Left cardiac atrium (tissue), 4 donors: ENCODE data around the gene HECTD2. TPM values are rescaled to one million over a fixed set of nuclear protein-coding genes. Genes with fewer than 3 reads are reported as not detected.
A peak's percentile ranks its signal among the peaks of the same experiment; 100 is the strongest.
"Not testable (repeated sequence)": the region's sequence is repeated elsewhere in the genome, so short reads cannot be mapped to it uniquely, and the experiment has no call there.

Experiments used
- ATAC-seq, 2 donors: fragments of 200-7000 bp; cut with Tn5 transposase; one replicate each; pipeline ENCODE4 v1.9.1; 2020; ENCODE audit warnings: mild to moderate bottlenecking in 2 of 2, moderate library complexity in 2 of 2
- DNase-seq: peaks from one replicate; pipeline ENCODE4 v3.0.0-alpha.2; 2020
- intact Hi-C, 2 donors: fragments of 100-400 bp; cut with DNase I; formaldehyde crosslinking; loops; one replicate each; pipeline versions ENCODE4 v1.14.1 to v1.15.1; 2022 to 2023
- total RNA-seq, 2 donors: library from RNA; stranded (reverse); fragmentation: NEBNext Ultra II Directional; extraction: Animal tissue kit (Norgen Biotek cat#: 25700); gene quantifications; one replicate each; pipeline ENCODE4 v1.2.1, GENCODE V29; 2021
- donor health status: DM: no; HTN: yes; CAD: no.
- donor health status: DM: no; HTN: yes; CAD: no; lungs with severe emphysema.
- donor health status: DM: yes; HTN: yes; CAD: no.
- donor health status: Dilated cardiomyopathy.

The HECTD2 gene
- total RNA-seq, 2 donors from 2014 or later: 6.5 to 9.6 TPM

DNA sequence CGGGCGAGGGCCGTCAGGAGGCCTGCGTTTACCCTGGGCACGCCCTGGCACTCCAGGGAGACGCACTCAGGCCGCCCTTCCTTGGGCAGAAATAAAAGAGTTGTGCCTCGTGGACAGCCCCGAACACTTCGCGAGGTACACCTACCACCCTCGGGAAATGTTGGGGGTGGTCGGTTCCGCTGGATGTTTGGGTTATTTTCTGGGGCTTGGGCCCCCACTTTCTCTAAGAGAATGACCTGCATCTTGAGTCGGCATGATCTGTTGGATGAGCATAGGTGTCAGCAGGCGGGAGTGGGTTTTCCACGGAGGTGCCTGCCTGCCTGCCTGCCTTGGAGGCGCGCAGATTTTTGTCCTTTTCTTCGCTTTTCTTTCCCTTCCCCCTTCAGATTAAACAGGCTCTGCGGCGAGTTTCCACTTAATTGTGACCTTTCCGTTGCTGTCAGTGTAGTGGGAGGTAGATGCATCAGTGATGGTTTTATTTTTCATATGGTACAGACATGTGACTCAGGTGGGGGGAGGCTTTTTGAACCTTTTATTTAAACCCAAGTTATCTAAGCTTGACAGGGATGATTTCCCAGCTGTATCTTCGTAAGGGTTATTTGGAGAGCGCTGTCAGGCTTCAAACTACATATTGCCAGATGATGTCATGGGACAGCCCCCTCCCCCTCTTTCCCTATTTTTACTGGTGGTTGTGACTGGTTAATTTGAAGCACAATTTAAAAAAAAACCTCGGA, 661 bp downstream of the HECTD2 start:
- intact Hi-C loops: no loop called here
- DNase-seq (peak; percentile 24), ATAC-seq (peak; percentile 47 to 74)

DNA sequence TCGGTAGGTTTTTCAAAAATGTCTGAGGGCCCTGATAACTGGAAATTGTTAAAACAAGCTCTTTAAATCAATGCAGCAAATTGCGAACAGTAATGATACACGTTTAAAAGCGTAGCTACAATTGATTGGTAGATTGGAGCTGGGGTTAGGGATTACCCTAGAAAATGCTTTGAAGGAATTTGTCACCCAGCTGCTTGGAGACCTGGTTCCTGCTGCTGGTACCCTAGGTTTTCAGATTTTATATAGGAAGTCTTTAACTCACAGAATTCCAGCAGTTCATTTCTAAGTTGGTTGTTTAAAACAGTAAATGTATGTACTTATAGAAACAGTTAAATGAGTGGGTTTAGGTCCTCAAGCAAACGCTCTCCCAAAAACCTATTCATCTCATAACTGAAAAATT, 1.5 kb downstream of the HECTD2 start:
- ATAC-seq (no peak), DNase-seq (no peak)
- intact Hi-C loops: no loop called here

DNA sequence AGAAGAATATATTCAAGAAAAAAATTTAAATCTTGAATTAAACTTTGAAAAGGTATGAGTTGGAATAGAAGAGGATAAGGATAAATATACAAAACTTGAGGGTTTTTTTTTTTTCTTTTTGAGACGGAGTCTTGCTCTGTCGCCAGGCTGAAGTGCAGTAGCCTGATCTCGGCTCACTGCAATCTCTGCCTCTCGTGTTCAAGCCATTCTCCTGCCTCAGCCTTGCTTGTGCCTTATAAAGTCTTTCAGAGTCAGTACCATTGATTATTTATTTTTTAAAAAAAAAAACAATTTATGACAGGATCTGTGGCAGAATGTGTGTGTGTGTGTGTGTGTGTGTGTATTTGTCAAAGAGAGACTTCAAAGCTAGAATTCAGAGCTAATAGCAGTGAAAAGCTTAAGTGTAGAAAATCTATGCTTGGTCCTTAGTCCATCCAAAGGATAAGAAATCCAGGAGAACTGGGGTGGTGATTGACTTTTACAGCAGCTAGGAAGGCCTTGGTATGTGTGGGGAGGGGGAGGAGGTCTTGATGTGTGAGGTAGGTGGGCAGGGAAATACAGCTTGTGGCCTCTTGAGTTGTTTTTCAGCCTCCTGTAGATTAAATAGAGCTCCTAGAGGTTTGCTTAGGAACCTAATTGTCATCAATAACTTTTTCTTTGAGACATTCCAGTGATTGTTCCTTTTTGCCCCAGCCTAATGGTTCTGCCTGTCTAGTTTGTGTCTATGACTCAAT, 2.4 kb downstream of the HECTD2 start:
- no peak for ATAC-seq
- intact Hi-C loops: no loop called here

DNA sequence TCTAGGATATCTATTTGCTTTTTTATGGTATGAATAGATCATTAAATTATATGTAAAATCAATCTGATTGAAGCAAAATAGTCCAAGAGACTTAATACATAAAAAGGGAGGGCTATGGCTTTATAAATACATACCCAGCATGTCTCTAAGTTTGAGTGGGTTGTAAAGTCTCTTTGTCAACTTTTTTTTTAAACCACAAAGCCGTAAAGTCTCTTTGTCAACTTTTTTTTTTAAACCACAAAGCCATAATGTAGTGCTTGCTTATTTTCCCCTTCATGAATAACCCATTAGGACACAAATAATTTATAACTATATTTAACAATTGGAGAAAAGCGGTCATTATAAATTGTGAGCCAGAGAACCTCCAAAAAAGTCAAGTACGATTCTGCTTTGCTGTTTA, 5.7 kb downstream of the HECTD2 start:
- DNase-seq: no peak
- intact Hi-C loops: no loop called here
- ATAC-seq: no peak

More for the DNA sequence above, 2.4 kb downstream of the HECTD2 start:
- DNase-seq: no peak

GRCh38 chr10:91416339-91416855, 6.3 kb downstream of the HECTD2 start:
- intact Hi-C loops: no loop called here
- DNase-seq: no peak
- ATAC-seq: no peak

GRCh38 chr10:91418416-91418815, 8.3 kb downstream of the HECTD2 start:
- intact Hi-C loops: no loop called here
- DNase-seq: no peak
- ATAC-seq: no peak

GRCh38 chr10:91420868-91421267, 10.7 kb downstream of the HECTD2 start:
- ATAC-seq (no peak), DNase-seq (no peak)
- intact Hi-C loops: no loop called here

DNA sequence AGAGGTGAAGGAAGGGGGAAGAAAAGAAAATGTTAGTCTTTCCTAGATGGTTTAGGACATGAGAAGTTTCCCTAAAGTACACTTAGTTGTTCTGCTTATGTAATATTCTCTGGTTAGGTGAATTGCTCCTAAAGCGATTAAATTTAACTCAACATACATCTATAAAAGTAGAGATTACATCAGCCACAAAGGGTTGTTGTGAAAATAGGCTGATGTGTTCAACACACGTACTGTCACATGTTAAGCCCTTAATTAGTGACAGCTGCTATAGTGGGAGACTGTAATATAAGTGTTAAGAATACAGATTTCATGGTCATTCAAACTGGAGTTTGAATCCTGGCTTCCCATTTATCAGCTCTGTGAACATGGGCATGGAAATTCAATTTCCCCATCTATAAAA, 12.8 kb downstream of the HECTD2 start:
- intact Hi-C loops: no loop called here
- ATAC-seq (no peak), DNase-seq (no peak)

GRCh38 chr10:91424016-91424415, 13.9 kb downstream of the HECTD2 start:
- ATAC-seq (no peak), DNase-seq (no peak)
- intact Hi-C loops: no loop called here

DNA sequence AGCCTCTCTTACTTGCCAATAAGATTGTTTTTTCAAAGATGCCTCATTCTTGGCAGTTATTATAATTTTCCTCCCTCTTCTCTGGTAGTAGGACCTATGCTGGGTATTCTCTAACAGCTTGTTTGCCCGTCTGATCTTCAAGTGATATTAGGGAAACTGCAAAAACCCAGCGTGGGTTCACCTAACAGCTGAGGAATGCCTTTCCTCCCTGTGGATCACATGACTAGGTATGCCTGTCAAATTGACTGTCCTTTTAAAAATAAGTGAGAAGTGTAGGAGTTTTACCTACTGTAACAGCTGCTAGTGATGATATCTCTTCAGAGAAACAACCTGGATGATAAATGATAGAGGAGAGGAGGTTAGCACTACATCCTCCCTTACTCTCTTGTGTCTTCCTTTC, 22.0 kb downstream of the HECTD2 start:
- ATAC-seq: peak in 1 of 2 donors; percentile 40
- DNase-seq: no peak
- intact Hi-C loops: no loop called here

DNA sequence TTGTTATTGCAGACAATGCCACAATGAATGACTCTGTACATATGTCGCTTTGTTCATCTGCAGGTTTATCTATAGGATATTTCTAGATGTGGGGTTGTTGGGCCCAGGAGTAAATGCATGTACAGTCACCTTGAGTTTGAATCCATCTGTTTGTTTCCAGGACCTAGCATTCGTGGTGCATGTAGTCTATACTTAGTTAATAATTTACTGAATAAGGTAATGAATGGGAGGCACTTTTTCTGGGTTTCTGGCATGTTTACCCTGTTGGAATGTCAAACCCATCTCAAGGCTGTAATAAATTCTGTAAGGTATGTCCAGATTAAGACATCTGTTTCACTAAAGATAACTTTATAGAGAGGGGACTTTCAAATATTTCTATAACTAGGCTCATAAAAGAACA, 23.5 kb downstream of the HECTD2 start:
- DNase-seq (no peak), ATAC-seq (no peak)
- intact Hi-C loops: no loop called here

DNA sequence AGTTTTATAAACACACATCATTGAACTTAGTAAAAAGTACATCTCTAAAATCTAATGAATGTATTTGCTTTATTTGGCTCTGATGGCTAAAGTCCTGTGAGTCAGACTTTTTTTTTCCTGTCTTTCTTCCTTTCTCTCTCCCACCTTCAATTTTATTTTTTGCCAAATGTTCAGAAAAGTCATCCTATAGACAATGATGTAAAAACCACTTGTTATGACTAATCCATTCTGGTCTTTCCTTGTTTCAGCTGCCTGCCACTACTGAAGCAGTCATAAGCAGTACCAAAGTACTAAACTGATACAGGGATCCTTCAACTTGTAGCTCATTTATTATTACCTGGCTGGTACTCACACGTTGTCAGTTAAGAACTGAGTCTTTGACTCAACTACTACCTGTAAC, 23.9 kb downstream of the HECTD2 start:
- DNase-seq: no peak
- intact Hi-C loops: no loop called here

GRCh38 chr10:91435241-91435640, 25.1 kb downstream of the HECTD2 start:
- ATAC-seq (no peak), DNase-seq (no peak)
- intact Hi-C loops: no loop called here

More for the DNA sequence above, 23.9 kb downstream of the HECTD2 start:
- no peak for ATAC-seq

- intact Hi-C loops, ATAC-seq, DNase-seq: not testable (repeated sequence)
These were observed 28.1 kb downstream of the HECTD2 start for GRCh38 chr10:91438228-91438627.

- no peak for ATAC-seq
- DNase-seq: no peak
- intact Hi-C loops: no loop called here
These were observed 34.4 kb downstream of the HECTD2 start for GRCh38 chr10:91444211-91445182.

DNA sequence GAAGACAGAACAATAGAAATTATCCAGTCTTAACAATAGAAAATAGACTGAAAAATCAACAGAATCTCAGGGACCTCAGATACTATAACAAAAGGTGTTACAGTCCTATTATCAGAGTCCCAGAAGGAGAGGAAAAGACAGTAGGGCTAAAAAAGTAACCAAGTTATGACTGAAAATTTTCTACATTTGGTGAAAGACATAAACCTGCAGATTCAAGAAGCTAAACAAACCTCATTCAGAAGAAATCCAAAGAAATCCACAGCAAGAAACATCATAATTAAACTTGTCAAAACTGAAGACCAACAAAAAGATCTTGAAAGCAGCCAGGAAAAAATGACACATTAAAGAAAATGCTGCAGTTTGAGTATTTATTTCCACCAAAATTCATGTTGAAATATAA, 41.9 kb downstream of the HECTD2 start:
- DNase-seq: no peak
- ATAC-seq: no peak
- intact Hi-C loops: no loop called here

DNA sequence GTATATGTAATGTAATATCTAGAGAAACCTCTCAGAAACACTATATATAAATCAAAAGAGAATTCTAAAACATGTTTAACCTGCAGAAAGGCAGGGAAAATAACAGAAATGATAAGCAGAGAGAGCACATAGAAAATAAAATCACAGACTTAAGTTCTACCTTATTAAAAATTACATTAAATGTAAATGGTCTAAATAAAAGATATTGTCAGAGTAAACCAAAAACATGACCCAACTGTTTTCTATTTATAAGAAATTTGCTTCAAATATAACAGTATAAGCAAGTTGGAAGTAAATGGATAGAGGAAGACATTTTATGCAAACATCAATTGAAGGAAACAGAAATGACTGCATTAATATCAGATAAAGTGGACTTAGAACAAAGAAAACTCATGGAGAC, 43.4 kb downstream of the HECTD2 start:
- intact Hi-C loops: no loop called here
- DNase-seq: no peak
- no peak for ATAC-seq

DNA sequence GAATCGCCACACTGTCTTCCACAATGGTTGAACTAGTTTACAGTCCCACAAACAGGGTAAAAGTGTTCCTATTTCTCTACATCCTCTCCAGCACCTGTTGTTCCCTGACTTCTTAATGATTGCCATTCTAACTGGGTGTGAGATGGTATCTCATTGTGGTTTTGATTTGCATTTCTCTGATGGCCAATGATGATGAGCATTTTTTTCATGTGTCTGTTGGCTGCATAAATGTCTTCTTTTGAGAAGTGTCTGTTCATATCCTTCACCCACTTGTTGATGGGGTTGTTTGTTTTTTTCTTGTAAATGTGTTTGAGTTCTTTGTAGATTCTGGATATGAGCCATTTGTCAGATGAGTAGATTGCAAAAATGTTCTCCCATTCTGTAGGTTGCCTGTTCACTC, 45.0 kb downstream of the HECTD2 start:
- intact Hi-C loops, ATAC-seq, DNase-seq: not testable (repeated sequence)

GRCh38 chr10:91460681-91461080, 50.5 kb downstream of the HECTD2 start:
- DNase-seq (no peak), ATAC-seq (no peak)
- intact Hi-C loops: no loop called here
